PC-3 (cell line): ENCODE results near the gene COL6A1. TPM values are rescaled to one million over a fixed set of nuclear protein-coding genes. Genes with fewer than 3 reads are reported as not detected.

Experiments
- ATAC-seq: fragments of 200-7000 bp; cut with Tn5 transposase; 2 replicates; pipeline ENCODE4 v1.9.1; 2020; ENCODE audit warnings: mild to moderate bottlenecking, moderate library complexity
- BruUV-seq: library from RNA; stranded (reverse); fragments of 400-500 nt; replicated peaks from 2 replicates; lab custom pipeline; 2021; lab: Mats Ljungman, UMichigan
- CTCF ChIA-PET: fragments of 300-600 bp; sonication (Branson Sonifier 250); formaldehyde crosslinking; loops from one replicate; lab custom pipeline; 2022; ENCODE audit warnings: antibody characterized with exemption; lab: Charles Lee
- POLR2A ChIA-PET: fragments of 300-600 bp; sonication (Branson Sonifier 250); formaldehyde crosslinking; loops from one replicate; lab custom pipeline; 2022; ENCODE audit warnings: antibody characterized with exemption; ENCODE audit not compliant: unreplicated experiment; lab: Charles Lee
- DNase-seq: peaks from one replicate; pipeline ENCODE4 v3.0.0-alpha.2; 2015
- H2AFZ ChIP-seq: fragments of 300-600 bp; sonication (generic); 2 replicates; pipeline ENCODE4 v1.6.0; 2016; ENCODE audit warnings: antibody characterized with exemption, low read length
- H3F3A ChIP-seq: fragments of 300-600 bp; sonication (generic); one replicate; pipeline ENCODE4 v1.6.0; 2017; ENCODE audit warnings: antibody characterized with exemption, low read length, control low read depth, mild to moderate bottlenecking; ENCODE audit not compliant: unreplicated experiment
- H3K27ac ChIP-seq: fragments of 300-600 bp; sonication (generic); 2 replicates; pipeline ENCODE4 v1.5.1; 2016; ENCODE audit warnings: mild to moderate bottlenecking, low read length
- H3K27me3 ChIP-seq: fragments of 300-600 bp; sonication (generic); 2 replicates; pipeline ENCODE4 v1.6.1; 2016; ENCODE audit warnings: low read length, mixed read lengths
- H3K36me3 ChIP-seq: fragments of 300-600 bp; sonication (generic); 2 replicates; pipeline ENCODE4 v1.6.1; 2016; ENCODE audit warnings: low read depth, mixed run types, low read length, mixed read lengths
- H3K4me1 ChIP-seq: fragments of 300-600 bp; sonication (generic); 2 replicates; pipeline ENCODE4 v1.5.1; 2016; ENCODE audit warnings: low read length; ENCODE audit not compliant: insufficient read depth
- H3K4me2 ChIP-seq: fragments of 300-600 bp; sonication (generic); 2 replicates; pipeline ENCODE4 v1.6.0; 2016; ENCODE audit warnings: low read length
- H3K4me3 ChIP-seq: fragments of 300-600 bp; sonication (generic); 2 replicates; pipeline ENCODE4 v1.5.1; 2016; ENCODE audit warnings: mild to moderate bottlenecking, low read length, mixed read lengths
- H3K79me2 ChIP-seq: fragments of 300-600 bp; sonication (generic); 2 replicates; pipeline ENCODE4 v1.6.1; 2017; ENCODE audit warnings: low read length, mixed read lengths
- H3K9ac ChIP-seq: fragments of 300-600 bp; sonication (generic); 2 replicates; pipeline ENCODE4 v1.6.0; 2016; ENCODE audit warnings: mild to moderate bottlenecking, low read length
- H3K9me2 ChIP-seq: fragments of 300-600 bp; sonication (generic); replicated peaks from 2 replicates; pipeline ENCODE4 v1.6.1; 2016; ENCODE audit warnings: mixed run types, low read length, mixed read lengths
- H3K9me3 ChIP-seq: fragments of 300-600 bp; sonication (generic); 2 replicates; pipeline ENCODE4 v1.6.1; 2016; ENCODE audit warnings: low read length, mixed read lengths
- H4K20me1 ChIP-seq: fragments of 300-600 bp; sonication (generic); 2 replicates; pipeline ENCODE4 v1.6.1; 2016; ENCODE audit warnings: low read length, mixed read lengths
- CTCF ChIP-seq: fragments of 300-600 bp; sonication (generic); conservative IDR thresholded peaks from 2 replicates; pipeline ENCODE4 v1.5.1; 2017; ENCODE audit warnings: antibody characterized with exemption, low read depth, mild to moderate bottlenecking, low read length
- EZH2 ChIP-seq: fragments of 300-600 bp; sonication (generic); IDR thresholded peaks from one replicate; pipeline ENCODE4 v1.6.1; 2017; ENCODE audit warnings: antibody characterized with exemption, mild to moderate bottlenecking, low read length; ENCODE audit not compliant: unreplicated experiment
- EZH2phosphoT487 ChIP-seq: fragments of 300-600 bp; sonication (generic); IDR thresholded peaks from 2 replicates; pipeline ENCODE4 v1.6.1; 2018; ENCODE audit warnings: mild to moderate bottlenecking, antibody characterized with exemption, low read length, borderline replicate concordance
- intact Hi-C: fragments of 100-400 bp; cut with micrococcal nuclease; formaldehyde crosslinking; loops from 2 replicates; pipeline ENCODE4 v1.9.0; 2023
- total RNA-seq: library from RNA; depleted of rRNA; stranded (reverse); fragments of >200 nt; gene quantifications from 2 replicates; pipeline ENCODE4 v1.2.3, GENCODE V29; 2014

COL6A1 gene
- total RNA-seq, 1 experiment from 2014 or later = 487 TPM

- Histone ChIP-seq H3K9ac (no peak overlapping the region), H3K4me3 (no peak overlapping the region), H3K9me2 (no peaks in the 10 kb centered on the region), H3K36me3 (no peaks in the 10 kb centered on the region), H3K4me1 (peaks cover 14% of the 10 kb centered on the region), H3K4me2 (no peak overlapping the region), H3K9me3 (no peaks in the 10 kb centered on the region), H2AFZ (no peak overlapping the region), H4K20me1 (no peaks in the 10 kb centered on the region), H3K27me3 (peaks cover 16% of the 10 kb centered on the region), H3F3A (no peaks in the 10 kb centered on the region), H3K79me2 (no peaks in the 10 kb centered on the region), H3K27ac (no peak overlapping the region)
- TF ChIP-seq CTCF (no peak), EZH2phosphoT487 (no peak), EZH2 (no peak)
- intact Hi-C loops = no loop called here
- no TSS peak for BruUV-seq
- ChIA-PET CTCF (no interaction called here), POLR2A (no interaction called here)
- DNase-seq (no peak), ATAC-seq (no peak)
Observed at GRCh38 chr21:45947296-45947695, 34.3 kb upstream of the COL6A1 start.

- Histone ChIP-seq H3K27ac (no peak overlapping the region), H2AFZ (no peak overlapping the region), H3K9me2 (no peaks in the 10 kb centered on the region), H3K36me3 (no peaks in the 10 kb centered on the region), H3K9ac (no peak overlapping the region), H3K27me3 (peaks cover 16% of the 10 kb centered on the region), H4K20me1 (no peaks in the 10 kb centered on the region), H3K4me1 (peaks cover 14% of the 10 kb centered on the region), H3K4me2 (no peak overlapping the region), H3F3A (no peaks in the 10 kb centered on the region), H3K4me3 (no peak overlapping the region), H3K9me3 (no peaks in the 10 kb centered on the region), H3K79me2 (no peaks in the 10 kb centered on the region)
- ChIA-PET POLR2A (no interaction called here), CTCF (no interaction called here)
- no peak for DNase-seq
- no peak for ATAC-seq
- TF ChIP-seq CTCF (no peak), EZH2phosphoT487 (no peak), EZH2 (no peak)
- intact Hi-C loops = no loop called here
- no TSS peak for BruUV-seq
Observed at GRCh38 chr21:45947716-45948255, 33.8 kb upstream of the COL6A1 start.

GRCh38 chr21:45948576-45949141 is 32.9 kb upstream of the COL6A1 start:
- Histone ChIP-seq H3K79me2 (no peaks in the 10 kb centered on the region), H3K4me3 (no peak overlapping the region), H3K9me3 (no peaks in the 10 kb centered on the region), H3K36me3 (no peaks in the 10 kb centered on the region), H3K27me3 (peaks cover 16% of the 10 kb centered on the region), H3K9me2 (no peaks in the 10 kb centered on the region), H2AFZ (no peak overlapping the region), H3K27ac (no peak overlapping the region), H3F3A (no peaks in the 10 kb centered on the region), H4K20me1 (no peaks in the 10 kb centered on the region), H3K4me2 (no peak overlapping the region), H3K9ac (no peak overlapping the region), H3K4me1 (peaks cover 14% of the 10 kb centered on the region)
- ChIA-PET CTCF (no interaction called here), POLR2A (no interaction called here)
- TF ChIP-seq EZH2phosphoT487 (no peak), EZH2 (no peak), CTCF (no peak)
- BruUV-seq = no TSS peak
- intact Hi-C loops = no loop called here
- DNase-seq (no peak), ATAC-seq (no peak)
